ENCODE measurements around the gene F3.

The F3 gene

DNA sequence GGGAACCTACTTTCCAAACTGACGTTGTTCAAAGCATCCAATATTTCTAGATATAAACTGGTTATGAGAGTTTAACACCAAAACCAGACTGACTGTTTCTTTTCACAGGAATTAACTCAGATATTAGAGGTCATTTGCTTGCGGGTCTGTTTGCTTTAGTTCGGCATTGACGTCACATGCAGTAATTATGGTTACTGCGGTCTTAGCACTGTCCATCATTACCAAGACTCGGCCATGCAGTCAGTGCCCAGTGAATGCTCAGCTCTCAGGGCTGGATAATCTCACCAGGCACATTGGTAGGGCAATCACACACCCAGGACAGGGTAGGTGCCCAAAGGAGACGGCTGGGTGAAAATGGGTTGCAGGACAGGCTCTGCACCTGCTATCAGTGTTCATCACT is 9.9 kb upstream of the F3 start:
- DNase-seq, result no peak

DNA sequence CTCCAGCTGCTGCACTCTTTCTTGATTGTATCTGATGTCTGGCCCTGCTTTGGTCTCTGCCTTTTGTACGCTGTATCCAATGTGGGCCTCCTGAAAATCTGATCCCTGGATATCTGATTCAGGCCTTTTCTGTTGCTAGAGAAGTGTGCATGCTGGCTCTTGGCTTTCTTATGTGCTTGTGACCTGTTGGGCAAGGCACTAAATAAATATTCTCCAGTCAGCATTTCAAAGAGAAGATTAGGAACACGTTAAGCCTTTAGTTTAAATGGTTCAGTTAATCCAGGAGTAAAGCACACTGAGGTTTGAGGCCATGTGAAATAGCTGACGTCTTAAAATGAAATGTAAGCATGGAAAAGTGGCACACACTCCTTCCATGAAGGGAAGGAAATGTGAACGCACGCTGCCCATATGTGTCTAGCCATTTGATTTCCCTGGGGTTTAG is 9.3 kb upstream of the F3 start:
- no peak for DNase-seq

DNA sequence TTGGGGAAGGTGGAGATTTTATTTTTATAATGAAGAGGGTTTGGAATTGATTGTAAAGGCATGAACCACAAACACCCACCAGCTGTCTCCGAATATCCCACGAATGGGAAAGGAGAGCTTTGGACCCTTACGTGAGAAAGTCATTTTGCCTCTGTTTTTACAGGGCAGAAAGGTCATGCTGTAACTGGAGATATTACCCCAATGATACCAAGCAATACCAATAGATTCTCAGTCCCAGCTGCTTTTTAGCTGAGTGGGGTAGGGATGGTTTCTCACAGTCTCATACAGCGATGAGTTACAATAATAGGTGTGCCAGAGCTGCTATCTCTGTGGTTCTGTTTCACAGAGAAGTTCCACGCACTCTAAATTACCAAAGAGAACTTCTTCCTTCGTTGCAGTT is 8.8 kb upstream of the F3 start:
- no peak for DNase-seq

DNA sequence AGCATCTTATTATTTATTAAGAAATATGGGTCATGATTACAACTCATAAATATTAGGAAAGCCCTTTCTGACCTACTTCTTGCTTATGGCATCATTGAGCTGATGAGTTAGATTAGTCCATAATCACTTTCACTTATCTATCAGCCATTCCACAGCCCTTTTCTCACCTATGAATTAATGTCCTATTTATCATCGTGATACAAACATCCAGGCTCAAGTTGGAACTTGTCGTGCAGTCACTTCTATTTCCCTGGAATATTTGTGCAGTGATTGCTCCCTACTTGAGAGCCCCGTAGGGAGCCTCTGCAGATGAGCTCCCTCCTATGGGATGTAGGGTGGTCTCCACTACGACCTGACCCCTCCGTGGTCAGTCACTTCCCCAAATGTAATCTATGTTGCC is 8.1 kb upstream of the F3 start:
- DNase-seq, result no peak

DNA sequence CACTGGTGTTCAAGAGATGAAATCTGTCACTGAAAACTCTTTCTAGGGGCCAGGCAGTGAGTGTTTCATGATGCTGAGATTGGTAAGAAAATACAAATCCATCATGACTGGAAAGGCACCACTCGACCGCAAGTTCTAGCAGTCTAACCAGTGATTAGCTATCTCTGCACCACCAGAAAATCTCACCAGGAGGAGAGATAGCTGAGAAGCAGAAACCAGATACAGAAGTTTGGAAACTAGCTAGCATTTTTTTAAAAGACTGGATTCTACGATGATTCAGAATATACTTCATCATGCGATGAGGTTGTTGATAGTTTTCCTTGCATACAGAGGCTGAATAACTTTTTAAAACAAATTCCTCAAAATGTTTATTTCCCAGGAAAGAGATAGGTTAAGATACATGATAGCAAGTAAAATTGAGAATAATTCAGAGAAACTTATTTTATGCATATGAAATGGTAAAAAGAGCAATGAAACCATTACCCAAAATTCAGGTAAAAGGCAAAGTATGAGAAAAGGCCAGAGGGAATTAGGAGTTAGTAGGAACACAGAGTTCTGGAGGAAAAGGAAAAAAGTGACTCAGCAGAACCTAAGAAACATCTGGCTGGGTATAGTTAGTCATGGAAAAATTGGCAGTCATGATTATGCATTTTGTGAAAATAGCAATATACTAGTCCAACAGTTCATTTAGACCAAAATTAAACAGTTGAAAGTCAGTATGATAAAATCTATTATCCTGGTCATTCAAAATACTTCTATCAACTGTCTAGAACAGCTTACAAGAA is 3.3 kb upstream of the F3 start:
- DNase-seq, result no peak

DNA sequence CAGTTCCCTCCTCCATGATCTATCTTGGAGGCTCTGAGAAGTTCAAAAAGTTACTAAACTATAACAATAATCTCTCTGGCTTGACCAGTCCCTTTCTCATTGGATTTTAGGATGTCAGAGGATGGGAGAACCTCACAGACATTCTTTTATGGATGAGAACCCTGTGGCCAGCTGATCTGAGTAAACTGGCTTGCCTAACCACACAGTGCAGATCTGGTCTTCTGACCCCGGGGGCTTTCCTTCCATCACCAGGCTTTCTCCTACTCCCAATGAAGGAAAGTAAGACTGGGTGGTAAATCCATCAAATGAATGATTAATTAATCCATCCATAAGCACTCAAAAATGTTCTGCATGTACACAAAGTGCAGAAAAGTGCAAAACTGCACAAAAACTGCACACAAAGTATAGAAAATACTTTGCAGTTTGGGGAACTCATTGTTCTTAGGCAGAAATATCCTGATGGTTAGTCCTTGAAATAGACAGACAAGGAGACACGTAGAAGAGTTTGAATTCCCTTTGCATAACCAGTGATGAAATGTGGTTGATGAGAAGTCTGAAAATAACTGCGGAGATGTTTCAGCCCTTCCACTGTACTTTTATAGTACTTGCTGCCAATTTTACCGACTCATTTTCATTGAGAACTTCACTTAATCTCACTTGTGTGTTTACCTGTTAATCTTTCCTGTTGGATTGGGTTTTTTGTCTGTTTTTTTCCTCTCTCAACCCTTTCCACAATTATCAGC is 2.5 kb upstream of the F3 start:
- no peak for DNase-seq

DNA sequence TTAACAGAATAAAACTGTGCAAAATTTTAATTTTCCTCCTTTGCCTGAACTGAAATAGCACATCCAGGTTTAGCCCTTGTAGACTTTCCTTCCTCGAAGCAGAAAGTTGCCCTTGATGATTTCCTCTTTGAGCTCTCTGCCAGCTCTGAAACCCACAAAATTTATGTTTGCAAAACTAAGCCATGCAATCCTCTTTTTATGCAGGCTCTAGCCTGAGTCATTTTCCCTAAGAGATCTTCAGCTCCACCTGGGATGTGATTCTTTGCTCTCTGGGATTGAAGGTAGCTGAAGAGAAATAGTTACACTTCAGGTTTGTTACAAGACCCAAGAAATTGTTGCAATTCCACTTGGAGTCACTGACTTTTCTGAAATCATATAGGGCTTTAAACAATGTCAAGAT is 1.4 kb upstream of the F3 start:
- DNase-seq, result no peak

DNA sequence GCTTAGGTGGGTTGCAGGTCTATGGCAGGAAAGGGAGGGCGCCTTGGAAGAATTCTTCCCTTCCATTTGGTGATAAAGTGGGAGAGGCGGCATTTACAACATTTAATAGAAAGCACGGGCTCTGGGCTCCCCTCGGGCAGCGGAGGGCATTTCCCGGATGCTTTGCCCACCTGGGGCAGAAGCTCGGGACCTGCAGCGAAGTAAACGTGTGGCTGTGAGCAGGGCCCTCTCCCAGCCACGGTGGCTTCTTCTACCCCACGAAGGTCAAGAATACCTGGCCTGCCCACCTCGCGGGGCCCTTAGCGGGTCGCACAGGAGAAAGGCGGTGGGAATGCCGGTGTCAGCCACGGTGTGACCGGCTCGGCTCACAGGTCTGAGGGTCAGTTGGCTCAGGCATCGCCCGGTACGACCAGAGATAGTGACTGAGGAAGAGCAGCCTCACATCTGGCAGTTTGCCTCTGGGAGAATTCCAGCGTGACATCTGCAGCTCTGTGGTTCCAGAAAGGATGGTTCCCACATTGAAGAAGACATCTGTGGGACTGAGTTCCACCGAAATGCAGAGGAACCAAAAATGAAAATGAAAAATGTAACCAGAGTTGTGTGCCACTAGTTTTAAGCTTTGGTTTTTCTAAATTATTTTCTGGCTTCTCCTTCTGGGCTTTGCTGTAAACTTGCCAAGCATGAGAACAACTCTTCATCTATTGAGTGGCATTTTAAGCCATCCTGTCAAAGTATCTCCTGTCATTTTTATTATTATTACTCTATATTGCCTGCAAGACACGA is 720 bp upstream of the F3 start:
- no peak for DNase-seq

DNA sequence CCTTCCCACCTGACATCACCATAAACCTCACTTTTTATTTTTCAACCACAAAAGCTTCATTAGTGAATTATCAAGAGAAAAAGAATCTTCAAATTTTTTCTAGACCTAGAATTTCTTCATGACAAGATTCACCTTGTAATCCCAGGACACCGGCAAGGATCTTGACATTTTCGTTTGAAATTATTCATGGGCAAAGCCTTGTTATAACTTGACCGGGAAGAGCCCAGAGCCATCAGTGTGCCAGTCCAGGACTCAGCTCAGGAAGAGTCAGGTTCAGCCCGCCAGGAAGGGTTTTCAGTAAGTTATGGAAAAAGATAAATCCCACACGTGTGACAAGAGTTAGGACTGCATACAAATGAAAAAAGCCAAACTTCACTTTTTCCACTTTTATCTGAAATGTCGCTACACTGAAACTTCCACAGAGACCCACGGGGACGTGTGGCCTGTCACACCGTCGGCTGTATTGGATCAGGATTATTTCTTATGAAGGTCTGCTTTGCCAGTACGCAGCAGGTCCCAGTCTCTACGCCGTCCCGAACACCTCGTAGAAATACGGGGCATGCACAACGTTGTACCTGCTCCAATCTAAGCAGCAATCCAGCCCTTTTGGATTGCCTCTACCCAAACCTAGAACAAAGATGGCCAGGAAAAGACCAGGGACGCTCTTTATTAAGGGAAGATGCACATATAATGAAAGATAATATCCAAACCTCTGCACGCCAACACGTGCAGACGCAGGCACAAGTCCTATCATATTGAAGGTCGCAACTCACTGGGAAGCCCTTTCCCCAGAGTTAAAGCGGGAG is 916 bp downstream of the F3 start:
- no peak for DNase-seq

DNA sequence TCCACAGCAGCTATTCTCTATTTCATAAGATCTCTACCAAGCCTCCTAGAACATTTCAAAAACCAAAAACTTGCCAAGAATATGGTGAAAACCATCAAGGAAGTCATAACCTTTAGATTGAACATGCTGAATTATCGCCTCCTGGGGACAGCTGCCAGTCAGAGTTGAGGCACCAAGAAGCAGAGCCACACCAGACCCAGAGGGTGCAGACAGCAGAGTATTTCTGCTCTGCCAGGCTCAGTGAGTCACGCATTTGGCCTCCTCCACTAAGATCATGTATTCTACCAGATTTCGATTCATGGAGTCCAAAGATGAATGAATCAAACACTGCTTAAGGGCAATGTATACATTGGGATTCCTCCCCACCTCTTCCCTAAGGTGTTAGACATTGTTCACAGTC is 2.1 kb downstream of the F3 start:
- DNase-seq, result no peak

DNA sequence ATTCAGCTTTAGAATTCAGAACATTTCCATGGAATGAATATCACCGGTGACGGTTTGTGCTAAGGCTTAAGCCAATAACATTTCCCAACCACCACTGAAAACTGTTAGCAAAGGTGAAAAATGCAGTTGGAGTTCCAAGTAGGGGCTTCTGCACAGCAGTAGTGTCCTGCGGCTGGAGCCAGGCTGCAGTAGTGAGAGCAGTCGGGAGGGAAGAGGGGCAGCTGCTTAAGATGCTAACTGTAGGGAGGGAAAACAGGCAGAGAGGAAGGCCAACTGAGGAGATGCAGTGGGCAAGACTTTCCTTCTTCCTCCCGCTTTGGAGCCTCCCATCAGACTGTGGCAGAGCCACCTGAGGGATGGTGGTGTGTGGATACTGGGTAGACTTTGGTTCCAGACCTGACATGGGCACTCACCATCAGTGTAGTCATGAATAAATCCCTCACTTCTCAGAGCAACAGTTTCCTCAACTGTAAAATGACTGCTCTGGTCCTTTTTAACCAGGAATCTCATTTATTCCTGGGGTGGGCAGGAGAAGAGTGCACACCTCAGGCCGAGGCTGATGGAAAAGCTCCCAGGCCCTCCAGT is 3.2 kb downstream of the F3 start:
- DNase-seq, result no peak

DNA sequence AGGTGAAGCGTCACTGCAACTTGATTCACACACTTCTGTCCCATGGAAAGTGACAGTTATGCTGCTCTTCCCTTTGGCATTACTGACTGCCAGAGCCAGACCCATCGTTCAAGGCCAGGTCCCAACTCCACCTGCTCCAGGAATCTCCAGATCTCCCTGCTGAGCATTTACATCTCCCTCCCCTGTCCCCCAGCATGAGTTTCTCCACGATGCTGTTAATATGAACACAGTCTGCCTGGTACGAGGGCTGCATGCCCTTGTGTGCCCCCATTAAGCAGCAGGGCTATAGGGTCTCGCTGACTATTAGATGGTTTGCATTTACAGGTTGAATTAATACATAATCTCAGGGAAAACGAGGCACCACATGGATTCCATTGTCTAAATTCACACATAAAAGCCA is 4.3 kb downstream of the F3 start:
- DNase-seq, result no peak

DNA sequence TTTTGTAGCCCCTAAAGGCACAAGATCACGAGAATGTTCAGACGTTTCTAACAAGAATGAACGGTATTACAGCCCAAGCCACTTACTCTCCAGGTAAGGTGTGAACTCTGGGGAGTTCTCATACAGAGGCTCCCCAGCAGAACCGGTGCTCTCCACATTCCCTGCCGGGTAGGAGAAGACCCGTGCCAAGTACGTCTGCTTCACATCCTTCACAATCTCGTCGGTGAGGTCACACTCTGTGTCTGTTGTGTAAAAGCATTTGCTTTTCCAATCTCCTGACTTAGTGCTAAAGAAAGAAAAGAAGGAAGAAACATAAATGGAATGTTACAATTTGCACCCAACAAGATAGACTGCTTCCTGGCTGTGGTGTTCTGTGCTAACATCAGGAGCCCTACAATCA is 5.7 kb downstream of the F3 start:
- no peak for DNase-seq

DNA sequence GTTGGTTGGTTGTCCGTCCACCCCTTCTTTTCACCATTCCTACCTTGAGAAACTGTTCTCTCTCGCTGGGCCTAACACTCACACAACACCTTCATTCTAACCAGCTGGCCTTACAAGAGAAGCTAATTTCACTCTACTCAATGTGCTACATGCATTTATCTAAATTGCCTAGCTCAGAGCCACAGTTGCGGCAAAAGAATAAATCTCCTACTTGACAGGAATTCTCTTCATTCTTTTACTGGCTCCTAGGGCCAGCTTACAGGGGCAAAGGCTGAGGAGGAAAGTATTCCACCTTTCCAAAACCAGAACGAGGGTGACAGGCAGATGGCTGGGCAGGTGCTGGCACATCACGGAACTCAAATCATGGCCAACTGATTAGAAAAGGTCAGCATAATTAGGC is 6.5 kb downstream of the F3 start:
- no peak for DNase-seq

DNA sequence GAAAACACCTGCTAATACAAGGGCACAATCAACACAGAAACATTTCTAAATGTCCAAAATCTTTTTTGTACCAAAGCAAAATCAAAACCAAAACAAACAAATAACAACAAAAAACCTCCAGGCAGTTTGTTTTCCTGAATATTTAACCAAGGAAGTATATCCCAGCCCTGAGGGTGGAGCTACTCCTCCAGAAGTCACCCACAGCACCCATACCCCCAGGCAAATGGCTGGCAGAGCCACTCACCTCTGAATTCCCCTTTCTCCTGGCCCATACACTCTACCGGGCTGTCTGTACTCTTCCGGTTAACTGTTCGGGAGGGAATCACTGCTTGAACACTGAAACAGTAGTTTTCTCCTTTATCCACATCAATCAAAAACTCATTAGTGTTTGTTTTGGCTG is 9.5 kb downstream of the F3 start:
- no peak for DNase-seq

DNA sequence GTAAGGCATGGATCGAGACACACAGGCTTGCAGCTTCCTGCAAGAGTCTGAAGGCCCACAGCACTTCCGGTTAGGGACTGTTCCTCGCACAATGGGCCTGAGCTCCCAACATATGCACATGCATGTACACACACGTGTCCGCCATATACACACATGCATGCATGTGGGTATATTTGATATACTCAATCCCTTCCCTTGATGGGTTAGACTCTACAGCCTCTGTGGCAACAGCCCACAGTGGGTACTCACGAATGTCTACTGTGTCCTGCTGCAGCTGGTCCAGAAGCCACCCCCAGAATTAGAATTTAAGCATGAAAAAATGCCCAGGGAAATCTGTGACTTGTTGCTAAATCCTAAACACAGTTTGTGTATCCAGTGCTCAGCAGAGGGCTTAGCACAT is 9.9 kb downstream of the F3 start:
- no peak for DNase-seq

DNA sequence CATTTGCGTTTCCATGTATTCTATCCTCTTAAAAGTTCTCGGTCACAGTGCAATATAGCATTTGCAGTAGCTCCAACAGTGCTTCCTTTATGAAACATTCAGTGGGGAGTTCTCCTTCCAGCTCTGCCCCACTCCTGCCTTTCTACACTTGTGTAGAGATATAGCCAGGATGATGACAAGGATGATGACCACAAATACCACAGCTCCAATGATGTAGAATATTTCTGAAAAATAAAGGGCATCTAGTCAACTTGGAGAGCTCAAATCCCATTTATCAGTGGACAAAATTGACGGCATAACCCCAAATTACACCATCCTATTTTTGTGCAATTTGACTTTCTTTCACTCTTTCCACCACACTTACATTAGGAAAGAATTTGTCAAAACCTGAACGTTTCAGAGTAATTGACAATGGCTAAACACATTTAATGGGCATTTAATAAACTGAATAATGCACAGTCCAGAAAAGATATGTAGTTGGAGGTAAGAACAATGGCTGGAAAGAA is 11.1 kb downstream of the F3 start:
- no peak for DNase-seq

DNA sequence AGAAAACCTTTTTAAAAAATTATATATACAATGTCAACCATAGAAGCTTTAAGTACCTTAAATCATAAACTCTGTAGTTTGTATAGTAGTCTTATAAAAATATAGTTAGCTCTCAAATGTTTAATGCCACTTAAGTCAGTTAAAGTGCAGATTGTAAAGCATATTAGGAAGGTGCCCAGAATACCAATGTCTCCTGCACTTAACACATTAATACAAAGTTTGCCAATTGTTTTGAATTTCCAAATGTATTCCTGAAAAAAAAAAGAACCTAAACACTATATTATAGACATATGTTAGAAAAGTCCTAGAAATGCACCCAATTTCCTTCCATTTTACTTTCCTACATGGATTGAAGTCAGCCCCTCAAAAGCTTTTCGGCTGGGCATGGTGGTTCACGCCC is 12.1 kb downstream of the F3 start:
- DNase-seq, result no peak

DNA sequence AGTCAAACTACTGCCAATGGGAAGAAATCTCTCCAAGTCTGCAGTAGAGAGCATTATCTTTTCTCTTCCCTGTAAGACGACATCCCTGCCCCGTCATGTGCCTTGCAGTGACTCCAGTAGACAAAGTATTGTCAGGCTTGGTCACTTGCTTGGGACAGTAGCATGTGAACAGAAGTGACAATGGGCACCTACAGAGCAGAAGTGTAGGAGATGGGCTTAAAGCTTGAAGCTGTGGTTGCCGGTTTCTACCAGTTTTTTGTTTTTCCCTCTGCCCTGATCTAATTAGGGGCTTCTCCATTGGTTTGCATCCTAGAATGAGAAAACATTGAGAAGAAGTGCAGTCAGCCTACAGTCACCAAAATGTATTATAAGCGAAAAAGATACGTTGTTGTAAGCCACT is 12.7 kb downstream of the F3 start:
- DNase-seq, result no peak

DNA sequence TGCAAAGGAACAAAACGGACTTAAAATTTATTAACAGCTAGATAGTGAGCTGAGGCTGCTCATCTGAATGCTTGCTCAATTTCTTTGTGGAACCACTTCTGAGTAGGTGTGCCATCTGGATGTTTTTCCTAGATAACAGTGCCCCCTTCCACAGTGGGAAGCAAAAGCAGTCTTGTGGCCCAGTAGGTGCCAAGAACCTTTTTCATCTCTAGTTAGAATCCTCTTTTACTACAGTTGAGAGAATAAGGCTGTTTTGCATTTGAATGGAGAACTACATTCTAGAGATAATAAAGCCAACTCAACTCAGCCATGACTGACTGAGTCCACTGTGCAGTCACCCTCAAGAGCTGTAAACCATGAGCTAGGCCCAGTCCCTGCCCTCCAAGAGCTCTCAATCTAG is 13.3 kb downstream of the F3 start:
- no peak for DNase-seq

DNA sequence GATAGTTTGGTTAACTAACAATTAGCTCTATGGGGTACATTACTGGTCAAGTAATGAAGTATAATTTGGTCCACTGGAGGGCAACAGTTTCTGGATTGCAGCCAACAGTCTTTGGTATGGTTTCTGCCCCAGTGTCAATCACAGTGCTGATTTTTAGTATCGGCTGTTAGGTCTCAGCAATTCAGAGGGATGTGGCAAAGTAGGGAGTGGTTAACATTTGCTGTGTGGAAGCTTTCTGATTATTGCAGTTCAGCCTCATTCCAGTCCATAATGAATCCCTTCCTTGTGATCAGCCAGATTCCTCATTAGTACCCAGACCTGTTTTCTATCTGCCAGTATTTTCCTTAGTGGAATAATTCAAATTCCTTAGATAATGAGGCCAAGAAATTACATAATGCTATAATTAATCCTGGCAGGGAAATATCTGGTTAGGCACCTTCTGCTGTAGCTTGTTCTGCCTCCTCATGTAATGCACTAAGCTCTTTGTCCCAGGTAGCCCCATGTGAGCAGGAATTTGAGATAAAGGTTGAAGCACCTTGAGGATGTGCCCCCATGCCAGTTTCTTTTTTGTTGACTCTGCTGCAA is 14.0 kb downstream of the F3 start:
- no peak for DNase-seq

All from KG1 (cell line).